GM21576 (cell line): ENCODE results near the gene ZNF283.
"Not testable (repeated sequence)": the region's sequence is repeated elsewhere in the genome, so short reads cannot be mapped to it uniquely, and the experiment has no call there.

Experiments used
- ATAC-seq: cut with Tn5 transposase; IDR thresholded peaks from one replicate; pipeline ENCODE4 v1.9.1; 2021; ENCODE audit warnings: mild to moderate bottlenecking, moderate library complexity; ENCODE audit not compliant: unreplicated experiment

Gene ZNF283

DNA sequence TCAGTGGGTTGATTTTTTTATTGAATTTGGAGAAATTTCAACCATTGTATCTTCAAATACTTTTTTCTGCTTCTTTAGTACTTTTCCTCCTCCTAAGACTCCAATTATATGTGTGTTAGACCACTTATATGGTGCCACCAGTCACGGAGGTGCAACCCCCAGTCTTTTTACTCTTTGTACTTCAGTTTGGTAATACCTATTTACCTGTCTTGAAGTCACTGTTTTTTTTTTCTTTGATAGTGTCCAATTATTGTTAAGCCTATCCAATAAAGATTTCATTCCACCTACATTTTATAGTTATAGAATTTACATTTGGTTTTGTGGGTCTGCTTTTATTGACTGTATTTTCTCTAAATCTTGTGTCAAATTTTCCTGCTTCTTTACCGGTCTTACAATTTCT, 14.9 kb downstream of the ZNF283 start:
- ATAC-seq = no peak

DNA sequence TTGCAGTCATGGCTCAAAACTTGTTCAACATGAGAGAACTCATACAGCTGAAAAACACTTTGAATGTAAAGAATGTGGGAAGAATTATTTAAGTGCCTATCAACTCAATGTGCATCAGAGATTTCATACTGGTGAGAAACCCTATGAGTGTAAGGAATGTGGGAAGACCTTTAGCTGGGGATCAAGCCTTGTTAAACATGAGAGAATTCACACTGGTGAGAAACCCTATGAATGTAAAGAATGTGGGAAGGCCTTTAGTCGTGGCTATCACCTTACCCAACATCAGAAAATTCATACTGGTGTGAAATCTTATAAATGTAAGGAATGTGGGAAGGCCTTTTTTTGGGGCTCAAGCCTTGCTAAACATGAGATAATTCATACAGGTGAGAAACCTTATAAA, 20.1 kb downstream of the ZNF283 start:
- ATAC-seq = no peak

DNA sequence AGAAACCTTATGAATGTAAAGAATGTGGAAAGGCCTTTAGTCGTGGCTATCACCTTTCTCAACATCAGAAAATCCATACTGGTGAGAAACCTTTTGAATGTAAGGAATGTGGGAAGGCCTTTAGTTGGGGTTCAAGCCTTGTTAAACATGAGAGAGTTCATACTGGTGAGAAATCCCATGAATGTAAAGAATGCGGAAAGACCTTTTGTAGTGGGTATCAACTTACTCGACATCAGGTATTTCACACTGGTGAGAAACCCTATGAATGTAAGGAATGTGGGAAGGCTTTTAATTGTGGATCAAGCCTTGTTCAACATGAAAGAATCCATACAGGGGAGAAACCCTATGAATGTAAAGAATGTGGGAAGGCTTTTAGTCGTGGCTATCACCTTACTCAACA, 20.8 kb downstream of the ZNF283 start:
- ATAC-seq = no peak

DNA sequence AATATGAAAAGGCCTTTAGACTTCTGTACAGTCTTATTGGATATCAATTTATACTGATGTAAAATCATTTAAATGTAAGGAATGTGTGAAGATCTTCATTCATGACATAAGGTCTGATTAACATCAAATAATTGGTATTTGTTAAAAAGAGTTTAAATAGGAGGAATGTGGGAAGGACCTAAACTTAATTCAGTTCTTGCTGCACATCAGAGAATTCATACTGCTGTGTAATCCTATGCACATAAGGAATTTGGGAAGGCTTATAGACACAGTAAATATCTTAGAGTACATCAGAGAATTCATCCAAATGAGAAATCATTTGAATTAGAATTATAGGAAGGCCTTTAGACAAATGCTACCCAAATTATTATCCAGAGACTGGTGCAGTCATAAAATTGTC, 21.7 kb downstream of the ZNF283 start:
- no peak for ATAC-seq

DNA sequence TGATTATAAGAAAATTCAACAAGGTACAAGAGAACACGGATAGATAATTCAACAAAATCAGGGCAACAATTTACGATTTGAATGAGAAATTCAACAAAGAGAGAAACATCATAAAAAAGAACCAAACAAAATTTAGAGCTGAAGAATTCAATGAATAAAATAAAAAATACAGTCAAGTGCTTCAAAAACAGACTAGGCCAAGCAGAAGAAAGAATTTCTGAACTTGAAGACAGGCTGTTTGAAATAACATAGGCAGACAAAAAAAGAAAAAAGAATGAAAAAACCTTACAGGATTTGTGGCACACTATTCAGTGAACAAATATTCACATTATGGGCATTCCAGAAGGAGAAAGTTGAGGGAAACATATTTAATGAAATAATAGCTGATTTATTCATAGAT, 31.1 kb downstream of the ZNF283 start:
- ATAC-seq = no peak

DNA sequence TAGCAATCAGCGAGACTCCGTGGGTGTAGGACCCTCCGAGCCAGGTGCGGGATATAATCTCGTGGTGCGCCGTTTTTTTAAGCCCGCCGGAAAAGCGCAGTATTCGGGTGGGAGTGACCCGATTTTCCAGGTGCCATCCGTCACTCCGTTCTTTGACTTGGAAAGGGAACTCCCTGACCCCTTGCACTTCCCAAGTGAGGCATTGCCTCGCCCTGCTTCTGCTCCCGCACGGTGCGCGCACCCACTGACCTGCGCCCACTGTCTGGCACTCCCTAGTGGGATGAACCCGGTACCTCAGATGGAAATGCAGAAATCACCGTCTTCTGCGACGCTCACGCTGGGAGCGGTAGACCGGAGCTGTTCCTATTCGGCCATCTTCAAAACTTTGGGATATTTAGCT, 39.8 kb downstream of the ZNF283 start:
- not testable (repeated sequence) for ATAC-seq

DNA sequence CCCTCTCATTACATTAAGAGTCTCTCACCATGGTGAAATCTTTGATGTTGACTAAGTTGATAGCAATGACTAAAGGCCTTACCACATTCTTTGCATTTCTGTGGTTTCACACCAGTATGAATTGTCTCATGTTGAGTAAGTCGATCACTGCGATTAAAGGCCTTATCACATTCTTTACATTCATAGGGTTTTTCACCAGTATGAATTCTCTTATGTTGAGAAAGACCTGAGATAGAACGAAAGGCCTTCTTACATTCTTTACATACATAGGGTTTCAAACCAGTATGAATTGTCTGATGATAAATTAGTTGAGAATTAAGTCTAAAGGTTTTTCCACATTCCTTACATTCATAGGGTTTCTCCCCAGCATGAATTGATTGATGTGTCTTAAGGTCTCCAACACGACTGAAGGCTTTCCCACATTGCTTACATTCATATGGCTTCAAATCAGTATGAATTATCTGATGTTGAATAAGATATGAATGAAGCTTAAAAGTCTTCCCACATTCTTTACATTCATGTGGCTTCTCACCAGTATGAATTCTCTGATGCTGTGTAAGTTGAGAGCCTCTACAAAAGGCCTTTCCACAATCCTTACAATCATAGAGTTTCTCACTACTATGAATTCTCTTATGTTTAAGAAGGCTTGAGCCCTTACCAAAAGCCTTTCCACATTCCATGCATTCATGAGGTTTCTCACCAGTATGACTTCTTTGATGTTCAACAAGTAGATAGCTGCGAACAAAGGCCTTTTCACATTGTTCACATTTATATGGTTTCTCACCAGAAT, 45.6 kb downstream of the ZNF283 start:
- ATAC-seq = no peak

DNA sequence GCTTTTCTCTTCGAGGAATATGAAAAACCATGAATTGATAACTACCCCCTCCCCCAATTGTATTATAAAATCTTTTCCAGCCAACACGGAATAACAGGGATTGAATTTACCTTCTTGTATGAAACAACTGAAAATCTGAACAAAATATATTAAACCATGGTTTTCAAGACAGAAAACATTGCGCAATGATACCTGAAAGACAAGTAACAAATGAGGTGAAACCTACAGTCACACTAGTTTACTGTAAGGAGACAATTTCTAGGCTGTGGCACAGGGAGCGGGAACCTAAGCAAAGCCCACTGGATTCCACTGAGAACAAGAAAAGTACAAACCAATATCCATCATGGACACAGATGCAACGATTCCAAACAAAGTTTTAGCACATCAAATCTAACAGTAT, 53.4 kb downstream of the ZNF283 start:
- ATAC-seq = no peak

DNA sequence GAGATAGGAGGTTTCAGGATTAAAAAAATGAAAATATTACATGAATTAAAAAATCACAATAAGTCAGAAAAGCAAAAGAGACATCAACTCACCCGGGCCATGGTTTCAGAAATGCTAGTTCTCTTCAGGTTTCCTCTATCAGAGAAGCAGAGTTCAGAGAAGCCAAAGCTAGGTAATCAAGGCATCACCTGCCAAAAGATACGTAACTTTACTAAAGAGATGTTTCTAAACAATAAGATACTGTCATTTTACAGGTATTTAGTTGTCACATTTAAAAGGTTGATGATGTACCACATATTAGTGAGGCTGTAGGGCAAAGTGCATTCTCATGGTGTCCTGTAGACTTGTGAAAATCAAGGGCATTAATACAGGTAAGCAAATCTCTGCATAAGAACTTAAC, 56.7 kb downstream of the ZNF283 start, which contains the start of gene ZNF404:
Gene ZNF404 (minus strand): TSS at position 101 of the 400 bp plus-strand sequence.
- no peak for ATAC-seq

DNA sequence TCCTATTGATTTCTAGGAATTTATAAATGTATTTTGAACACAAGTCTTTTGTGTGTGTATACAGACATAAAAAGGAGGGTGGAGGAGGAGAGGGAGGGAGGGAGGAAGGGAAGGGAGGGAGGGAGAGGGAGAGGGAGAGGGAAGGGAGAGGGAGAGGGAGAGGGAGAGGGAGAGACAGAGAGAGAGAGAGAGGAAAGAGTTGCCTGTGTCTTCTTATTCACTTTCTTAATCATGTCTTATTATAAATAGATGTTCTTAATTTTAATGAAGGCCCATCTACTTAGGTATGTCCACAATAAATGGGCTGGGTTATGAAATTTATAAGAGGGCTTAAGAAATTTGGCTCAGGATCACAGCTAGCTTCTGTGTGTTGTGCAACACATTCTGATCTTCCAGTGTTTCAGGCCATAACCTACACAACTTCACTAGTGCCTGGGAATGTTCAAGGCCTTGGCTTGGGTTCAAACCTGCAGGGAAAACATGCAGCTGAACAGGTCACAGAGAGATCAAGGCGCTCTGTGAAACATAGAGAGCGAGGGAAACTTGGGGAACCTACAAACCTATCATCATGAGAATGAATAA, 68.7 kb downstream of the ZNF283 start:
- no peak for ATAC-seq
